AG09319 (cell line): ENCODE results near the gene MEGF9.

Source experiments
- DNase-seq: peaks from one replicate; pipeline ENCODE4 v3.0.0-alpha.2; 2010; ENCODE audit warnings: low read depth; ENCODE audit errors: extremely low read depth
- TF ChIP-seq, protein P1 (sequence below): IDR thresholded peaks from 2 replicates; pipeline ENCODE4 v1.5.1; 2011; ENCODE audit warnings: low read depth, mild to moderate bottlenecking, inconsistent platforms, low read length, moderate library complexity

The MEGF9 gene

DNA sequence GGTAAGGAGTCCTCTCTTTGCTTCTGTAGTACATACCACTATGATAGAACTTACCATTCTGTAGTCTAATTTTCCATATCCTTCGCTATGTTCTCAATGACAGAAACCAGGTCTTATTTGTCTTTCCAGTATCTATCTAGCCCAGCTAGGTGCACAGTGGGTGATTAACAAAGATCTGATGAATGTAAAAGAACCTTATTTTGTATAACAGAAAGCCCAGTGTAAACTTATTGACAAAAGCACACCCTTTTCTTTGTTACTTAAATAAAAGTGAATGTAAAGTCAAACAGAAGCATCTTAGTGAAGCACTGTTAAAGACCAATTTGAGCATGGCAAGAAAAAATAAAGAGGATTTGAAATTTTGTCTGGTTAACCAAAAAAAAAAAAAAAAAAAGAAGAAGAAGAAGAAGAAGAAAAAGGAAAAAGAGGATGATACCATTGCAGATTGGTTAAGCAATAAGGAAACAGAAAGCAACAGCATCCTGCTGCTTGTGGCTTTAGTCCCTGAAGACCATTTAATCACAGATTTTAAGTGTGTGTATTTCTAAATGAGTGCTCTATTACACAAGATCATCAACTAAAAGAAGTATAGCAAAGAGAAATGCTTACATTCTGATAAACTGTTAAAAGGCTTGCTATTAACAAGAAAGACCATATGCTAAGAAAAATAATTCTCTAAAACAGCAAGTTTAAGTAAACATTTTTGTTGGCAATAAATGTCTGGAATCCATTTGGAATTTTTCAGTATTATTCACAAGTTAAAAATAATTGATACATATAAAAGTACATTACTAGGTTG, 21.2 kb downstream of the MEGF9 start:
- no peak for DNase-seq

DNA sequence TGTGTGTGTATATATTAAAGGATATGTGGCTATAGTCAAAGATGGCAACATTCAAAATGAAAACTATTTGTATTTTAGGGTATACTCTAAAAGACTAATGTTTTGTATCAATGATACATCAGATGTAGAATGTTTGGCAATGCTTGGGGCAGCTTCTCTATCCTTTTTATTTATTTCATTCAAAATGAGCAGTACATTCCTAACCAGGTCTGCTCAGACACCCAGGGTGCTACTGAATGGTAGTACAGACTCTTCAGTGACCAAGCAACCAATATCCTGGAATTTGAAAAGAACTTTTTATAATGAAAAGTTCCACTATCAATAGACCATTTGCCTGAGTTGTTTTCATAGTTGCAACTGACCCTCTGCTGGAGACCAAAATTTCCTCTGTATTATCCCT, 23.9 kb downstream of the MEGF9 start:
- no peak for DNase-seq
- TF ChIP-seq, protein P1, sequence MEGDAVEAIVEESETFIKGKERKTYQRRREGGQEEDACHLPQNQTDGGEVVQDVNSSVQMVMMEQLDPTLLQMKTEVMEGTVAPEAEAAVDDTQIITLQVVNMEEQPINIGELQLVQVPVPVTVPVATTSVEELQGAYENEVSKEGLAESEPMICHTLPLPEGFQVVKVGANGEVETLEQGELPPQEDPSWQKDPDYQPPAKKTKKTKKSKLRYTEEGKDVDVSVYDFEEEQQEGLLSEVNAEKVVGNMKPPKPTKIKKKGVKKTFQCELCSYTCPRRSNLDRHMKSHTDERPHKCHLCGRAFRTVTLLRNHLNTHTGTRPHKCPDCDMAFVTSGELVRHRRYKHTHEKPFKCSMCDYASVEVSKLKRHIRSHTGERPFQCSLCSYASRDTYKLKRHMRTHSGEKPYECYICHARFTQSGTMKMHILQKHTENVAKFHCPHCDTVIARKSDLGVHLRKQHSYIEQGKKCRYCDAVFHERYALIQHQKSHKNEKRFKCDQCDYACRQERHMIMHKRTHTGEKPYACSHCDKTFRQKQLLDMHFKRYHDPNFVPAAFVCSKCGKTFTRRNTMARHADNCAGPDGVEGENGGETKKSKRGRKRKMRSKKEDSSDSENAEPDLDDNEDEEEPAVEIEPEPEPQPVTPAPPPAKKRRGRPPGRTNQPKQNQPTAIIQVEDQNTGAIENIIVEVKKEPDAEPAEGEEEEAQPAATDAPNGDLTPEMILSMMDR = no peak

More for the DNA sequence above, 21.2 kb downstream of the MEGF9 start:
- TF ChIP-seq, protein P1 = no peak

DNA sequence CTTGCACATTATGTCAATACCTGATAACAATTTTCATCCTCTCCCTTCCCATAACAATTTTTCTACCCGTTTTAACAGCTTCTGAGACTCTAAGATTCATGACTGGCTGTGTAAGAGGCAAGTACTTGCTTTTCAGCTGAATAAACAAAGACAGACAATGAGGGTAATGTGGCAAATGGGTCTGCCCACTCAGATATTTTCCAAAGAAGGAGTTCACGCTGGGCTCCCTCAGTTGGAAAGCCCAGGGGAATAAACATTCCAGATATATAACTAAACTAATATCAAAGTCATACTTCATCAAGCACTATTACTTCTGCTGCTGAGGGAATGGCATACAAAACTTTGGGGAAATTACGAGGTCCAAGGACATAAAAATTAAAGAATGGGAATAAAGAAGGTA, 24.4 kb downstream of the MEGF9 start:
- TF ChIP-seq, protein P1 = no peak
- no peak for DNase-seq

DNA sequence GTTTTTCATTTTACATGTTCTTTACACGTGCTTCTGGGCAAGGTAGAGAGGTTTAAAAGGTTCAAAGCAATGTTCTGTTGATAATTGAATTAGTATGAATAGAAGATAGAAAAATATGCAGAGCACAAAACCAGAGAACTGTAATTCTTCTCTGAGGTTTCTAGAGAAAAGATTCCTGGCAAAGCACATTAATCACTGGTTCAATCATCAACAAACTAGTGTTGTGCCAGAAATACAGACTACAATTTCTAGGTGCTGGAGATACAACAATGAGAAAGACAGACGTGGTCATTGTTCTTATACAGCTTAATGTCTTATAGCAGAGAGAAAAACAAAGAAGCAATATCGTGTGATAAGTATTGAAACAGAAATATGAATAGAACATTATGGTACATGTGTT, 25.5 kb downstream of the MEGF9 start:
- DNase-seq = no peak
- TF ChIP-seq, protein P1 = no peak

DNA sequence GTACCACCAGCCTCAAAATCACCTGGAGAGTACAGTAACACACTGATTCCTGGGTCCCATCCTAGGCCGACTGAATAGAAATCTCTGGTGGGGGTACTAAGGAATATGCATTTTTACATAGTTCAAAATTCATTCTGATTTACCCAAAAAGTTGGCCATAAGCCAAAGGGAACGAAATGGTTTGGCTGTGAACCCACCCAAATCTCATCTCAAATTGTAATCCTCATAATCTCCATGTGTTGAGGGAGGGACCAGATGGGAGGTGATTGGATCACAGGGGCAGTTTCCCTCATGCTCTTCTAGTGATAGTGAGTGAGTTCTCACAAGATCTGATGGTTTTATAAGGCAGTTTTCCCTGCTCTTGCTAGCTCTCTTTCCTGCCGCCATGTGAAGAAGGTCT, 31.1 kb downstream of the MEGF9 start:
- TF ChIP-seq, protein P1 = no peak
- no peak for DNase-seq

DNA sequence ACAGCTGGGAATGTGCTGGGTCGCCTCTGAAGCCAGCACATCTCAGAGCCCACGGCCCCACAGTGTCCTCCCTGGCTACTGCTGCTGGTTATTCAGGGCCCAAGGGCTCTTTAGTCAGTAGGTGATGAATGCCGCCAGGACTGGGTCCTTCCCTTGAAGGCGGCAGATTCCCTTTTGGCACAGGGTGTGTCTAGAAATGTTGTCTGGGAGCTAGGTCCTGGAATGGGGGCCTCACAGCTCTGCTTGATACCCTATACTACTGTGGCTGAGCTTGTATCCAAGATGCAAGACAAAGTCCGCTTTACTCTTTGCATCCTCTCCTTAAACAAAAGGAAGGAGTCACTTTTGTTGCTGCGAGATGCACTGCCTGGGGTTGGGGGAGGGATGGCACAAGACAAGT, 33.1 kb downstream of the MEGF9 start:
- TF ChIP-seq, protein P1 = no peak

DNA sequence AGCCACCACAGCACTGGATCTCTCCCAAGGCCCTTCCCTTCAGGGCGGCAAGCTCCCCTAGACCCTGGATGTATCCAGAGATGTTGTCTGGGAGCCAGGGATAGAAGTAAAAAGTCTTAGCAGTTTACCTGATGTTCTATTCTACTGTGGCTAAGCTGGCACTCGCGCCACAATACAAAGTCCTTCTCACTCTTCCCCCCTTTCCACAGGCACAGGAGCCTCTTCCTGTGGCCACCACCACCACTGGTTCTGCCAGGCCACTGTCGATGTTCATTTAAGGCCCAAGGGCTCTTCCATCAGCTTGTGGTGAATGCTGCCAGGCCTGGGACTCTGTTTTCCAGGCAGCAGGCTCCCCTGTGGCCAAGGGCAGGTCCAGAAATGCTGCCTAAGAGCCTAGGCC, 33.7 kb downstream of the MEGF9 start:
- TF ChIP-seq, protein P1 = no peak
- DNase-seq = no peak

More for the DNA sequence above, 33.1 kb downstream of the MEGF9 start:
- DNase-seq = no peak
